Neutrophil (primary cell): ENCODE measurements around the gene ATG9B.

Experiments
- H3K27ac ChIP-seq: fragments of 200-600 bp; sonication (generic); 2 replicates; pipeline ENCODE4 v1.5.1; 2016; ENCODE audit warnings: mild to moderate bottlenecking, moderate library complexity
- H3K27me3 ChIP-seq: fragments of 200-600 bp; sonication (generic); 2 replicates; pipeline ENCODE4 v1.6.0; 2016; ENCODE audit warnings: mild to moderate bottlenecking
- H3K36me3 ChIP-seq: fragments of 200-600 bp; sonication (generic); 2 replicates; pipeline ENCODE4 v1.5.1; 2017
- H3K4me1 ChIP-seq, 2 experiments: fragments of 200-600 bp in 1 of 2; sonication (generic) in 1 of 2; 1 replicate in 1 of 2; 2 replicates in 1 of 2; pipeline versions ENCODE4 v1.5.1 to v1.6.1; 2013 to 2016; ENCODE audit warnings: low read depth in 1 of 2, low read length in 1 of 2, mild to moderate bottlenecking in 1 of 2, moderate library complexity in 1 of 2; ENCODE audit not compliant: control insufficient read depth in 1 of 2, insufficient read depth in 1 of 2
- H3K4me3 ChIP-seq, 2 experiments: fragments of 200-600 bp in 1 of 2; sonication (generic) in 1 of 2; 1 replicate in 1 of 2; 2 replicates in 1 of 2; pipeline ENCODE4 v1.5.1; 2013 to 2016; ENCODE audit warnings: low read depth in 1 of 2, low read length in 1 of 2, mild to moderate bottlenecking in 1 of 2, moderate library complexity in 1 of 2
- H3K9me3 ChIP-seq: fragments of 200-600 bp; sonication (generic); 2 replicates; pipeline ENCODE4 v1.5.1; 2016
- CTCF ChIP-seq: fragments of 200-600 bp; sonication (generic); IDR thresholded peaks from 2 replicates; pipeline ENCODE4 v1.5.1; 2016; ENCODE audit warnings: antibody characterized with exemption

Gene ATG9B

GRCh38 chr7:151057506-151057988 lies 33.3 kb upstream of the ATG9B start, which contains the start of gene CDK5:
TSS of gene CDK5 (minus strand) at chr7:151057897. CDS start at chr7:151057848, 49 bp downstream.
- H3K27me3 ChIP-seq: no peaks in the 10 kb centered on the region
- no peaks in the 10 kb centered on the region for H3K36me3 ChIP-seq
- peak within 1 kb of the TSS; percentile 82 for H3K27ac ChIP-seq
- no peak for TF ChIP-seq CTCF
- peaks cover 45 to 46% of the 10 kb centered on the region in 2 experiments for H3K4me1 ChIP-seq
- H3K4me3 ChIP-seq: peak within 1 kb of the TSS; percentile 69 to 88
- H3K9me3 ChIP-seq: no peaks in the 10 kb centered on the region

- no peaks in the 10 kb centered on the region for H3K36me3 ChIP-seq
- H3K4me3 ChIP-seq: peak overlapping the region; percentile 69 to 88
- no peak overlapping the region for H3K27ac ChIP-seq
- peaks cover 45 to 47% of the 10 kb centered on the region in 2 experiments for H3K4me1 ChIP-seq
- peaks cover under 1% of the 10 kb centered on the region for H3K27me3 ChIP-seq
- no peak for TF ChIP-seq CTCF
- no peaks in the 10 kb centered on the region for H3K9me3 ChIP-seq
Observed at GRCh38 chr7:151056666-151057505, 32.6 kb upstream of the ATG9B start.

- no peak for TF ChIP-seq CTCF
- peaks cover 45 to 47% of the 10 kb centered on the region in 2 experiments for H3K4me1 ChIP-seq
Observed at GRCh38 chr7:151056283-151056665, 32.0 kb upstream of the ATG9B start.

GRCh38 chr7:151053751-151054150 lies 29.5 kb upstream of the ATG9B start:
- TF ChIP-seq CTCF: no peak
- no peaks in the 10 kb centered on the region for H3K9me3 ChIP-seq
- no peak overlapping the region for H3K4me3 ChIP-seq
- H3K27me3 ChIP-seq: peaks cover 32% of the 10 kb centered on the region
- no peak overlapping the region for H3K27ac ChIP-seq
- H3K36me3 ChIP-seq: no peaks in the 10 kb centered on the region
- peaks cover 32 to 35% of the 10 kb centered on the region in 2 experiments for H3K4me1 ChIP-seq

More at GRCh38 chr7:151056283-151056665, 32.0 kb upstream of the ATG9B start:
- H3K36me3 ChIP-seq: no peaks in the 10 kb centered on the region
- peaks cover 6% of the 10 kb centered on the region for H3K27me3 ChIP-seq
- no peak overlapping the region for H3K27ac ChIP-seq
- no peaks in the 10 kb centered on the region for H3K9me3 ChIP-seq
- H3K4me3 ChIP-seq: no peak overlapping the region

- H3K27me3 ChIP-seq: peaks cover 32% of the 10 kb centered on the region
- H3K9me3 ChIP-seq: no peaks in the 10 kb centered on the region
- no peaks in the 10 kb centered on the region for H3K36me3 ChIP-seq
- TF ChIP-seq CTCF: no peak
- H3K4me1 ChIP-seq: peaks cover 26 to 29% of the 10 kb centered on the region in 2 experiments
- H3K4me3 ChIP-seq: no peak overlapping the region
- no peak overlapping the region for H3K27ac ChIP-seq
Observed at GRCh38 chr7:151053096-151053495, 28.8 kb upstream of the ATG9B start.
